ENCODE data around the gene ROBO2. TPM values are rescaled to one million over a fixed set of nuclear protein-coding genes. Genes with fewer than 3 reads are reported as not detected.

ROBO2 gene
- polyA plus RNA-seq, 1 of the 3 experiments (the other 2 are of a cell fraction), result not detected

GRCh38 chr3:77247061-77247460 lies 207.2 kb downstream of the ROBO2 start (continued):
- TF ChIP-seq USF2 (IDR thresholded peaks at IDR 0.05; ENCODE audit: borderline replicate concordance, low read depth, low read length), result no peak
- no peak for TF ChIP-seq NFIC (IDR thresholded peaks at IDR 0.05; ENCODE audit: borderline replicate concordance)

DNA sequence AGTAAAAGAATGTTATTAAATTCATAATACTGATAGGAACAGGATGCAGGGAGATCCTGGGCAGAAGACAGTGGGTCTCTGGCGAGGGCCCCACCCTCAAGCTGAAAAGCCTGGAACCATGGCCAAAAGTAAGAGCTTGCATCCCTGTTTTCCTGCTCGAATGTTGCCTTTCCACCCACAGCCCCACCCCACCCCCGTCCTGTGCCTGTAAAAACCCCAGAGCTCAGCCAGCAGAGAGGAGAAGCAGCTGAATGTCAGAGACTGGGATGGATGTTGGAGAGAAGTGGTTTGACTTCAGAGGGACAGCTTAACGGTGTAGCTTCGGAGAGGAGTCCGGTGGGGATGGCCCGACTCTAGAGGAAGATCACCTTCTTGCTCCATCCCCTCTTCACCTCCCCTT lies 207.9 kb downstream of the ROBO2 start:
- Histone ChIP-seq H3K9ac (no peak overlapping the region), H4K20me1 (ENCODE audit: insufficient read depth) (no peaks in the 10 kb centered on the region), H3K4me2 (no peak overlapping the region), H3K4me3 (ENCODE audit: low read depth in 2 of 2, low read length in 1 of 2) (no peak overlapping the region), H3K79me2 (ENCODE audit: insufficient read depth) (no peaks in the 10 kb centered on the region), H3K9me2 (no peaks in the 10 kb centered on the region), H3K9me3 (no peaks in the 10 kb centered on the region), H3K27me3 (ENCODE audit: insufficient read depth) (no peaks in the 10 kb centered on the region), H3K4me1 (ENCODE audit: control insufficient read depth in 1 of 2, insufficient read depth in 2 of 2, low read depth in 1 of 2, low read length in 1 of 2) (no peaks in the 10 kb centered on the region), H3F3A (replicated peaks; ENCODE audit: insufficient read depth) (no peaks in the 10 kb centered on the region), H3K27ac (ENCODE audit: low read depth in 2 of 2, low read length in 1 of 2) (no peak overlapping the region), H3K36me3 (replicated peaks in 1 of 2; ENCODE audit: control insufficient read depth in 1 of 2, insufficient read depth in 2 of 2, low read length in 1 of 2) (no peaks in the 10 kb centered on the region), H2AFZ (ENCODE audit: low read depth) (no peak overlapping the region)
- CTCF ChIA-PET, result interaction anchor here (2.0 kb wide), 1 partner anchor 209 kb away, joined by 8 read pairs; no protein-coding TSS in a partner anchor
- POLR2A ChIA-PET, result no interaction called here
- TF ChIP-seq JUND (IDR thresholded peaks at IDR 0.05) (no peak), FOSL2 (IDR thresholded peaks at IDR 0.05; ENCODE audit: borderline replicate concordance, low read depth) (no peak), MEF2A (IDR thresholded peaks at IDR 0.05; ENCODE audit: borderline replicate concordance, low read depth) (no peak), POLR2AphosphoS5 (IDR thresholded peaks at IDR 0.05; ENCODE audit: low read depth, low read length) (no peak), RFX5 (IDR thresholded peaks at IDR 0.05; ENCODE audit: low read length) (no peak), FOXJ3 (CRISPR knock-in tag; IDR thresholded peaks at IDR 0.05) (no peak), YY1 (IDR thresholded peaks at IDR 0.05; ENCODE audit: low read depth) (no peak), USF2 (IDR thresholded peaks at IDR 0.05; ENCODE audit: borderline replicate concordance, low read depth, low read length) (no peak), FOXM1 (IDR thresholded peaks at IDR 0.05; ENCODE audit: low read depth) (no peak), CHD2 (IDR thresholded peaks at IDR 0.05; ENCODE audit: low read length, partially characterized antibody) (no peak)
- TF ChIP-seq, protein P1, sequence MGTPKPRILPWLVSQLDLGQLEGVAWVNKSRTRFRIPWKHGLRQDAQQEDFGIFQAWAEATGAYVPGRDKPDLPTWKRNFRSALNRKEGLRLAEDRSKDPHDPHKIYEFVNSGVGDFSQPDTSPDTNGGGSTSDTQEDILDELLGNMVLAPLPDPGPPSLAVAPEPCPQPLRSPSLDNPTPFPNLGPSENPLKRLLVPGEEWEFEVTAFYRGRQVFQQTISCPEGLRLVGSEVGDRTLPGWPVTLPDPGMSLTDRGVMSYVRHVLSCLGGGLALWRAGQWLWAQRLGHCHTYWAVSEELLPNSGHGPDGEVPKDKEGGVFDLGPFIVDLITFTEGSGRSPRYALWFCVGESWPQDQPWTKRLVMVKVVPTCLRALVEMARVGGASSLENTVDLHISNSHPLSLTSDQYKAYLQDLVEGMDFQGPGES (IDR thresholded peaks at IDR 0.05; ENCODE audit: low read depth, low read length), result no peak
- TF ChIP-seq, protein P2, sequence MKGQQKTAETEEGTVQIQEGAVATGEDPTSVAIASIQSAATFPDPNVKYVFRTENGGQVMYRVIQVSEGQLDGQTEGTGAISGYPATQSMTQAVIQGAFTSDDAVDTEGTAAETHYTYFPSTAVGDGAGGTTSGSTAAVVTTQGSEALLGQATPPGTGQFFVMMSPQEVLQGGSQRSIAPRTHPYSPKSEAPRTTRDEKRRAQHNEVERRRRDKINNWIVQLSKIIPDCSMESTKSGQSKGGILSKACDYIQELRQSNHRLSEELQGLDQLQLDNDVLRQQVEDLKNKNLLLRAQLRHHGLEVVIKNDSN (IDR thresholded peaks at IDR 0.05; ENCODE audit: borderline replicate concordance, low read depth), result no peak
- no peak for DNase-seq
- WGBS (ENCODE audit: low lambda C conversion rate), result 43% methylated on average over 7 of the region's 7 CpGs

Measured in SK-N-SH (cell line).